ENCODE results near the gene PTPRN2. TPM values are rescaled to one million over a fixed set of nuclear protein-coding genes. Genes with fewer than 3 reads are reported as not detected.

The PTPRN2 gene
- total and polyA plus RNA-seq, 2 of the 13 experiments (the other 11 are each of a cell fraction or from before 2014, with no cell fraction given): 2.5 to 24.2 TPM

GRCh38 chr7:157854066-157854891 lies 733.3 kb downstream of the PTPRN2 start (continued):
- TF ChIP-seq, protein P1, sequence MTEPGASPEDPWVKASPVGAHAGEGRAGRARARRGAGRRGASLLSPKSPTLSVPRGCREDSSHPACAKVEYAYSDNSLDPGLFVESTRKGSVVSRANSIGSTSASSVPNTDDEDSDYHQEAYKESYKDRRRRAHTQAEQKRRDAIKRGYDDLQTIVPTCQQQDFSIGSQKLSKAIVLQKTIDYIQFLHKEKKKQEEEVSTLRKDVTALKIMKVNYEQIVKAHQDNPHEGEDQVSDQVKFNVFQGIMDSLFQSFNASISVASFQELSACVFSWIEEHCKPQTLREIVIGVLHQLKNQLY (CRISPR knock-in tag; IDR thresholded peaks at IDR 0.05): peak; percentile 95
- no peak for TF ChIP-seq NFE2L2 (IDR thresholded peaks at IDR 0.05; ENCODE audit: low read length)
- TF ChIP-seq SP5 (CRISPR knock-in tag; IDR thresholded peaks at IDR 0.05; ENCODE audit: borderline replicate concordance, low read depth): 0 out of 2 replicates have a peak, but pooled peaks have one; percentile 31
- TF ChIP-seq ZNF331 (CRISPR knock-in tag; IDR thresholded peaks at IDR 0.05): peak; percentile 53
- TF ChIP-seq STAG1 (CRISPR knock-in tag; IDR thresholded peaks at IDR 0.05): no peak
- no peak for TF ChIP-seq ZNF790 (CRISPR knock-in tag; IDR thresholded peaks at IDR 0.05; ENCODE audit: borderline replicate concordance)
- TF ChIP-seq ZKSCAN8 (CRISPR knock-in tag; IDR thresholded peaks at IDR 0.05; ENCODE audit: borderline replicate concordance): no peak
- no peak for TF ChIP-seq TAF15 (IDR thresholded peaks at IDR 0.05; ENCODE audit: low read depth, low read length, poor library complexity, severe bottlenecking)
- TF ChIP-seq HOXA3 (CRISPR knock-in tag; IDR thresholded peaks at IDR 0.05): peak; percentile 70; the same call in 1 of the 2 replicates
- TF ChIP-seq HIVEP1 (CRISPR knock-in tag; IDR thresholded peaks at IDR 0.05): peak; percentile 58; the same call in 1 of the 2 replicates
- TF ChIP-seq SRY (CRISPR knock-in tag; IDR thresholded peaks at IDR 0.05): 0 out of 2 replicates have a peak, but pooled peaks have one; percentile 49
- TF ChIP-seq YEATS2 (CRISPR knock-in tag; IDR thresholded peaks at IDR 0.05; ENCODE audit: borderline replicate concordance): 0 out of 2 replicates have a peak, but pooled peaks have one; percentile 38
- TF ChIP-seq ZMYM2 (CRISPR knock-in tag; IDR thresholded peaks at IDR 0.05): 0 out of 2 replicates have a peak, but pooled peaks have one; percentile 42
- peak; percentile 87 for TF ChIP-seq ZBTB38 (CRISPR knock-in tag; IDR thresholded peaks at IDR 0.05)
- TF ChIP-seq ZNF501 (CRISPR knock-in tag; IDR thresholded peaks at IDR 0.05): 0 out of 2 replicates have a peak, but pooled peaks have one; percentile 45
- no peak for TF ChIP-seq ZNF263 (CRISPR knock-in tag; IDR thresholded peaks at IDR 0.05)
- TF ChIP-seq ZNF607 (CRISPR knock-in tag; IDR thresholded peaks at IDR 0.05; ENCODE audit: borderline replicate concordance): 0 out of 2 replicates have a peak, but pooled peaks have one; percentile 41
- peak; percentile 64 for TF ChIP-seq FOXP4 (CRISPR knock-in tag; IDR thresholded peaks at IDR 0.05)
- no peak for TF ChIP-seq FOXM1 (CRISPR knock-in tag; IDR thresholded peaks at IDR 0.05)
- TF ChIP-seq SIX4 (CRISPR knock-in tag; IDR thresholded peaks at IDR 0.05): no peak
- TF ChIP-seq MLLT10 (CRISPR knock-in tag; IDR thresholded peaks at IDR 0.05): no peak
- peak; percentile 34; the same call in 1 of the 2 replicates for TF ChIP-seq CEBPG (CRISPR knock-in tag; IDR thresholded peaks at IDR 0.05)
- 0 out of 2 replicates have a peak, but pooled peaks have one; percentile 18 for TF ChIP-seq ZBTB21 (CRISPR knock-in tag; IDR thresholded peaks at IDR 0.05)
- TF ChIP-seq, protein P2, sequence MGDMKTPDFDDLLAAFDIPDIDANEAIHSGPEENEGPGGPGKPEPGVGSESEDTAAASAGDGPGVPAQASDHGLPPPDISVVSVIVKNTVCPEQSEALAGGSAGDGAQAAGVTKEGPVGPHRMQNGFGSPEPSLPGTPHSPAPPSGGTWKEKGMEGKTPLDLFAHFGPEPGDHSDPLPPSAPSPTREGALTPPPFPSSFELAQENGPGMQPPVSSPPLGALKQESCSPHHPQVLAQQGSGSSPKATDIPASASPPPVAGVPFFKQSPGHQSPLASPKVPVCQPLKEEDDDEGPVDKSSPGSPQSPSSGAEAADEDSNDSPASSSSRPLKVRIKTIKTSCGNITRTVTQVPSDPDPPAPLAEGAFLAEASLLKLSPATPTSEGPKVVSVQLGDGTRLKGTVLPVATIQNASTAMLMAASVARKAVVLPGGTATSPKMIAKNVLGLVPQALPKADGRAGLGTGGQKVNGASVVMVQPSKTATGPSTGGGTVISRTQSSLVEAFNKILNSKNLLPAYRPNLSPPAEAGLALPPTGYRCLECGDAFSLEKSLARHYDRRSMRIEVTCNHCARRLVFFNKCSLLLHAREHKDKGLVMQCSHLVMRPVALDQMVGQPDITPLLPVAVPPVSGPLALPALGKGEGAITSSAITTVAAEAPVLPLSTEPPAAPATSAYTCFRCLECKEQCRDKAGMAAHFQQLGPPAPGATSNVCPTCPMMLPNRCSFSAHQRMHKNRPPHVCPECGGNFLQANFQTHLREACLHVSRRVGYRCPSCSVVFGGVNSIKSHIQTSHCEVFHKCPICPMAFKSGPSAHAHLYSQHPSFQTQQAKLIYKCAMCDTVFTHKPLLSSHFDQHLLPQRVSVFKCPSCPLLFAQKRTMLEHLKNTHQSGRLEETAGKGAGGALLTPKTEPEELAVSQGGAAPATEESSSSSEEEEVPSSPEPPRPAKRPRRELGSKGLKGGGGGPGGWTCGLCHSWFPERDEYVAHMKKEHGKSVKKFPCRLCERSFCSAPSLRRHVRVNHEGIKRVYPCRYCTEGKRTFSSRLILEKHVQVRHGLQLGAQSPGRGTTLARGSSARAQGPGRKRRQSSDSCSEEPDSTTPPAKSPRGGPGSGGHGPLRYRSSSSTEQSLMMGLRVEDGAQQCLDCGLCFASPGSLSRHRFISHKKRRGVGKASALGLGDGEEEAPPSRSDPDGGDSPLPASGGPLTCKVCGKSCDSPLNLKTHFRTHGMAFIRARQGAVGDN (CRISPR knock-in tag; IDR thresholded peaks at IDR 0.05): peak; percentile 96
- peak; percentile 36; the same call in 1 of the 2 replicates for TF ChIP-seq IRF2 (CRISPR knock-in tag; IDR thresholded peaks at IDR 0.05)
